Measurements from ENCODE around the gene VSIG10.
A peak's percentile ranks its signal among the peaks of the same experiment; 100 is the strongest.

Gene VSIG10

GRCh38 chr12:118060301-118061010 lies 43.4 kb downstream of the VSIG10 start:
- peak; percentile 57 for DNase-seq (ENCODE audit: low spot score)

GRCh38 chr12:118059341-118060191 lies 44.2 kb downstream of the VSIG10 start:
- peak; percentile 38 for DNase-seq (ENCODE audit: low spot score)

- DNase-seq (ENCODE audit: low spot score), result no peak
Measured at GRCh38 chr12:118058881-118059280, 44.9 kb downstream of the VSIG10 start.

- no peak for DNase-seq (ENCODE audit: low spot score)
Measured at GRCh38 chr12:118058227-118058626, 45.6 kb downstream of the VSIG10 start.

GRCh38 chr12:118055865-118056773 lies 47.7 kb downstream of the VSIG10 start:
- DNase-seq (ENCODE audit: low spot score), result no peak

- peak; percentile 87 for DNase-seq (ENCODE audit: low spot score)
Measured at GRCh38 chr12:118055144-118055557, 48.7 kb downstream of the VSIG10 start.

GRCh38 chr12:118053071-118053985 lies 50.5 kb downstream of the VSIG10 start:
- DNase-seq (ENCODE audit: low spot score), result peak; percentile 56

GRCh38 chr12:118052324-118053070 lies 51.3 kb downstream of the VSIG10 start:
- peak; percentile 98 for DNase-seq (ENCODE audit: low spot score)

- peak; percentile 15 for DNase-seq (ENCODE audit: low spot score)
Measured at GRCh38 chr12:118050972-118051910, 52.6 kb downstream of the VSIG10 start.

- DNase-seq (ENCODE audit: low spot score), result no peak
Measured at GRCh38 chr12:118046430-118046829, 57.4 kb downstream of the VSIG10 start.

- no peak for DNase-seq (ENCODE audit: low spot score)
Measured at GRCh38 chr12:118044577-118044976, 59.2 kb downstream of the VSIG10 start.

- DNase-seq (ENCODE audit: low spot score), result no peak
Measured at GRCh38 chr12:118044075-118044474, 59.7 kb downstream of the VSIG10 start.

GRCh38 chr12:118042091-118042490 lies 61.7 kb downstream of the VSIG10 start:
- DNase-seq (ENCODE audit: low spot score), result no peak

- no peak for DNase-seq (ENCODE audit: low spot score)
Measured at GRCh38 chr12:118038137-118038536, 65.7 kb downstream of the VSIG10 start.

GRCh38 chr12:118036672-118037411 lies 67.0 kb downstream of the VSIG10 start:
- no peak for DNase-seq (ENCODE audit: low spot score)

GRCh38 chr12:118035190-118036041 lies 68.4 kb downstream of the VSIG10 start:
- peak; percentile 22 for DNase-seq (ENCODE audit: low spot score)

- DNase-seq (ENCODE audit: low spot score), result peak; percentile 53
Measured at GRCh38 chr12:118034429-118035189, 69.2 kb downstream of the VSIG10 start.
